NT2/D1 (cell line): Measurements from ENCODE around the gene LRIG1.
A peak's percentile ranks its signal among the peaks of the same experiment; 100 is the strongest.

Source experiments
- SUZ12 ChIP-seq: IDR thresholded peaks from 2 replicates; pipeline ENCODE4 v1.6.1; 2011; ENCODE audit not compliant: insufficient read length, insufficient read depth; ENCODE audit errors: extremely low read depth
- YY1 ChIP-seq: IDR thresholded peaks from 2 replicates; pipeline ENCODE4 v1.6.1; 2011; ENCODE audit not compliant: insufficient read length, insufficient read depth
- ZNF274 ChIP-seq: IDR thresholded peaks from 2 replicates; pipeline ENCODE4 v1.6.1; 2011; ENCODE audit warnings: mild to moderate bottlenecking, low read depth, low read length

DNA sequence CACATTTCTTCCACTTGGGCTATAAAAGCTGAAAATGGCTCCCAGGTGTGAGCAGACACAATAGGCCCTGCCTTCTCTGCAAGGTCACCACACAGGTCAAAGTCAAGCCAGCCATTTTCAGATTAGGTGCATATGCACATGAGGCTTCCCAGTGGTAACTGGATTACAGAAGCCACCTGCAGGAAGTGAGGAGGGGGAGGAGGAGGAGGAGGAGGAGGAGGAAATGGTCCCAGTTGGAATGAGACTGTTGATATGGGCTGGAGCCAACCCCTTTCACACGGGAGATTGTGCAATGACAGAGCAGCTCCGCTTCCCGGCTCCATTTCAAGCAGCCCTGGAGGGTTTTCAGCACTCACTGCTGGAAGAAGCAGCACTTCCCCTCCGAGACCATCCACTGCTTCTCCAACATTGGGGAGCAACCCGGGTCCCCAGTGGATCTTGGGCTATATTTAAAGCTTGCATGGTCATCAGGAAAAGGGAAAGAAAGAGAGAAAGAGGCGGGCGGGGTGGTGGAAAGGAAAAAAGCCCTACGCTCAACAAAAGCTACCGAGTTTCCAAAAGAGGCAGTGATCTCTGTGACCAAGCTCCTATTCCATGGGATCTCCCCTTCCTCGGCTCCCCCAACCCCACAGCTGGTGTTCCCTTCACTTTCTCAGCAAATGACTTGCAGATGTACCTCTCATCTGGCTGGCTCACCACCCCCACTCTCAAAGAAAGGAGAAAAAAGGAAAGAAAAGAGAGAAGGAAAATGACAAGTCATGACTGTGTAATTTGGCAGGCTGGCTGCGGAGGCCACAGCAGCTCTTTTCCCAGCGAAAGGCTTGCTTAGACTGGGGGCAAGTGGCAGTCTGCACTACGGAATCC, 58.3 kb downstream of the LRIG1 start:
- TF ChIP-seq ZNF274 (no peak), SUZ12 (no peak), YY1 (peak; percentile 37)
